K562 (cell line): ENCODE data around the gene ZNF266. TPM values are rescaled to one million over a fixed set of nuclear protein-coding genes. Genes with fewer than 3 reads are reported as not detected.

ENCODE experiments used
- BCOR ChIP-seq: fragments of 450-650 bp; IDR thresholded peaks from 2 replicates; pipeline ENCODE4 v1.6.1; 2016
- FOXK2 ChIP-seq, 2 experiments: fragments of 450-650 bp; IDR thresholded peaks in 1 of 2; conservative IDR thresholded peaks in 1 of 2; 2 replicates each; pipeline ENCODE4 v1.6.1; 2016; ENCODE audit warnings: low read depth in 2 of 2, mild to moderate bottlenecking in 1 of 2
- FOXM1 ChIP-seq, 2 experiments: fragments of 450-650 bp in 1 of 2; sonication (generic) in 1 of 2; formaldehyde crosslinking in 1 of 2; IDR thresholded peaks; 2 replicates each; pipeline versions ENCODE4 v1.6.1 to v1.9.0; 2017 to 2022; ENCODE audit warnings: low read depth in 2 of 2, mild to moderate bottlenecking in 2 of 2, missing genetic modification reagents in 1 of 2, moderate library complexity in 1 of 2
- GMEB1 ChIP-seq: fragments of 250-450 bp; sonication (Bioruptor Pico); IDR thresholded peaks from 2 replicates; pipeline ENCODE4 v1.4.0; 2020; ENCODE audit warnings: mild to moderate bottlenecking
- HSF4 ChIP-seq: fragments of 250-450 bp; sonication (Bioruptor Pico); IDR thresholded peaks from 2 replicates; pipeline ENCODE4 v2.1.2; 2022; ENCODE audit warnings: mild to moderate bottlenecking, moderate library complexity, borderline replicate concordance
- KHSRP ChIP-seq: fragments of 450-650 bp; IDR thresholded peaks from 2 replicates; pipeline ENCODE4 v1.6.1; 2017
- KLF16 ChIP-seq: IDR thresholded peaks from 2 replicates; pipeline ENCODE4 v1.6.1; 2016; ENCODE audit warnings: antibody characterized with exemption
- L3MBTL2 ChIP-seq: fragments of 450-650 bp; IDR thresholded peaks from 2 replicates; pipeline ENCODE4 v1.6.1; 2016; ENCODE audit warnings: mild to moderate bottlenecking, moderate library complexity
- MECOM ChIP-seq: fragments of 250-450 bp; sonication (Bioruptor Pico); IDR thresholded peaks from 2 replicates; pipeline ENCODE4 v1.8.0; 2022; ENCODE audit warnings: inconsistent platforms
- MED1 ChIP-seq: sonication (generic); formaldehyde crosslinking; IDR thresholded peaks from 2 replicates; pipeline ENCODE4 v1.8.1; 2023; ENCODE audit warnings: missing genetic modification reagents, borderline replicate concordance
- POU5F1 ChIP-seq: fragments of 150-350 bp; IDR thresholded peaks from 2 replicates; pipeline ENCODE4 v1.6.1; 2014; ENCODE audit warnings: borderline replicate concordance, low read length, low read depth, mild to moderate bottlenecking; ENCODE audit not compliant: partially characterized antibody
- RNF2 ChIP-seq: sonication (generic); IDR thresholded peaks from 2 replicates; pipeline ENCODE4 v1.6.1; 2016
- SAFB2 ChIP-seq: fragments of 200-400 bp; formaldehyde crosslinking; IDR thresholded peaks from 2 replicates; pipeline ENCODE4 v1.6.1; 2018; ENCODE audit warnings: borderline replicate concordance, low read length, low read depth, moderate library complexity; ENCODE audit not compliant: severe bottlenecking
- SMC3 ChIP-seq: conservative IDR thresholded peaks from 2 replicates; pipeline ENCODE4 v1.6.1; 2011; ENCODE audit warnings: low read depth, low read length, improper control_type of control experiment; ENCODE audit not compliant: insufficient read depth
- SOX6 ChIP-seq: fragments of 450-650 bp; IDR thresholded peaks from 2 replicates; pipeline ENCODE4 v1.6.1; 2014; ENCODE audit warnings: mild to moderate bottlenecking
- SRSF3 ChIP-seq: fragments of 200-400 bp; formaldehyde crosslinking; IDR thresholded peaks from 2 replicates; pipeline ENCODE4 v1.6.1; 2016; ENCODE audit warnings: mild to moderate bottlenecking, low read length, moderate library complexity; ENCODE audit not compliant: insufficient read depth
- ZNF134 ChIP-seq: fragments of 250-450 bp; sonication (Bioruptor Pico); conservative IDR thresholded peaks from 2 replicates; pipeline ENCODE4 v1.4.0; 2020
- ZNF41 ChIP-seq: fragments of 250-450 bp; sonication (Bioruptor Pico); conservative IDR thresholded peaks from 2 replicates; pipeline ENCODE4 v1.4.0; 2020; ENCODE audit warnings: mild to moderate bottlenecking
- ZNF507 ChIP-seq: conservative IDR thresholded peaks from 2 replicates; pipeline ENCODE4 v1.6.1; 2017; ENCODE audit warnings: missing genetic modification characterization, missing compliant biosample characterization
- polyA plus RNA-seq, 8 experiments: library from polyadenylated mRNA; depleted of rRNA in 4 of 8; stranded (reverse) in 5 of 8; unstranded in 3 of 8; fragments of >200 nt; fragmentation: Nextera tagmentation in 2 of 8; fragmentation: Illumina TruSeq in 1 of 8; extraction: Ambion mirVana in 2 of 8; extraction: Trizol in 1 of 8; gene quantifications; 2 replicates each; pipeline versions ENCODE4 v1.2.1 to v1.2.3, GENCODE V29; 2011 to 2014; ENCODE audit warnings: inconsistent platforms in 1 of 8, missing spikeins in 1 of 8
- total RNA-seq, 7 experiments: library from RNA; depleted of rRNA in 6 of 7; stranded (reverse); fragments of >200 nt in 6 of 7; fragmentation: Illumina TruSeq in 2 of 7; extraction: Trizol in 2 of 7; gene quantifications; 2 replicates each; pipeline versions ENCODE4 v1.2.1 to v1.2.3, GENCODE V29; 2011 to 2021; ENCODE audit warnings: low replicate concordance in 1 of 7
- TF ChIP-seq, protein P1 (sequence below): fragments of 250-450 bp; sonication (Bioruptor Pico); IDR thresholded peaks from 2 replicates; pipeline ENCODE4 v1.5.0; 2021; ENCODE audit warnings: mild to moderate bottlenecking, borderline replicate concordance
- TF ChIP-seq, protein P2 (sequence below): sonication (generic); formaldehyde crosslinking; IDR thresholded peaks from 2 replicates; pipeline ENCODE4 v1.8.1; 2023; ENCODE audit warnings: mild to moderate bottlenecking, missing genetic modification reagents
- TF ChIP-seq, protein P3 (sequence below): fragments of 250-450 bp; sonication (Bioruptor Pico); IDR thresholded peaks from 2 replicates; pipeline ENCODE4 v1.8.0; 2022; ENCODE audit warnings: inconsistent platforms, mild to moderate bottlenecking, moderate library complexity, borderline replicate concordance

Gene ZNF266
- total and polyA plus RNA-seq, 9 of the 15 experiments (the other 6 are each of a cell fraction or from before 2014, with no cell fraction given): 5.9 to 40.9 (median 20.3) TPM

- TF ChIP-seq, protein P1, sequence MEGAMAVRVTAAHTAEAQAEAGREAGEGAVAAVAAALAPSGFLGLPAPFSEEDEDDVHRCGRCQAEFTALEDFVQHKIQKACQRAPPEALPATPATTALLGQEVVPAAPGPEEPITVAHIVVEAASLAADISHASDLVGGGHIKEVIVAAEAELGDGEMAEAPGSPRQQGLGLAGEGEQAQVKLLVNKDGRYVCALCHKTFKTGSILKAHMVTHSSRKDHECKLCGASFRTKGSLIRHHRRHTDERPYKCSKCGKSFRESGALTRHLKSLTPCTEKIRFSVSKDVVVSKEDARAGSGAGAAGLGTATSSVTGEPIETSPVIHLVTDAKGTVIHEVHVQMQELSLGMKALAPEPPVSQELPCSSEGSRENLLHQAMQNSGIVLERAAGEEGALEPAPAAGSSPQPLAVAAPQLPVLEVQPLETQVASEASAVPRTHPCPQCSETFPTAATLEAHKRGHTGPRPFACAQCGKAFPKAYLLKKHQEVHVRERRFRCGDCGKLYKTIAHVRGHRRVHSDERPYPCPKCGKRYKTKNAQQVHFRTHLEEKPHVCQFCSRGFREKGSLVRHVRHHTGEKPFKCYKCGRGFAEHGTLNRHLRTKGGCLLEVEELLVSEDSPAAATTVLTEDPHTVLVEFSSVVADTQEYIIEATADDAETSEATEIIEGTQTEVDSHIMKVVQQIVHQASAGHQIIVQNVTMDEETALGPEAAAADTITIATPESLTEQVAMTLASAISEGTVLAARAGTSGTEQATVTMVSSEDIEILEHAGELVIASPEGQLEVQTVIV (CRISPR knock-in tag): no peak
- no peak for TF ChIP-seq SAFB2
- TF ChIP-seq, protein P2, sequence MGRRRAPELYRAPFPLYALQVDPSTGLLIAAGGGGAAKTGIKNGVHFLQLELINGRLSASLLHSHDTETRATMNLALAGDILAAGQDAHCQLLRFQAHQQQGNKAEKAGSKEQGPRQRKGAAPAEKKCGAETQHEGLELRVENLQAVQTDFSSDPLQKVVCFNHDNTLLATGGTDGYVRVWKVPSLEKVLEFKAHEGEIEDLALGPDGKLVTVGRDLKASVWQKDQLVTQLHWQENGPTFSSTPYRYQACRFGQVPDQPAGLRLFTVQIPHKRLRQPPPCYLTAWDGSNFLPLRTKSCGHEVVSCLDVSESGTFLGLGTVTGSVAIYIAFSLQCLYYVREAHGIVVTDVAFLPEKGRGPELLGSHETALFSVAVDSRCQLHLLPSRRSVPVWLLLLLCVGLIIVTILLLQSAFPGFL (CRISPR knock-in tag): no peak
- no peak for TF ChIP-seq MED1
- no peak for TF ChIP-seq SMC3
- TF ChIP-seq HSF4 (CRISPR knock-in tag): no peak
- no peak for TF ChIP-seq ZNF134 (CRISPR knock-in tag)
- TF ChIP-seq KLF16: no peak
- TF ChIP-seq FOXK2 (conservative IDR thresholded peaks at IDR 0.05 in 1 of 2, IDR thresholded peaks at IDR 0.05 in 1 of 2; ENCODE audit: low read depth in 2 of 2): peak; percentile 91
- no peak for TF ChIP-seq POU5F1
- no peak for TF ChIP-seq ZNF507 (tag)
- no peak for TF ChIP-seq MECOM (CRISPR knock-in tag)
- 0 out of 2 replicates have a peak, but pooled peaks have one; percentile 10 for TF ChIP-seq GMEB1 (CRISPR knock-in tag)
- TF ChIP-seq, protein P3, sequence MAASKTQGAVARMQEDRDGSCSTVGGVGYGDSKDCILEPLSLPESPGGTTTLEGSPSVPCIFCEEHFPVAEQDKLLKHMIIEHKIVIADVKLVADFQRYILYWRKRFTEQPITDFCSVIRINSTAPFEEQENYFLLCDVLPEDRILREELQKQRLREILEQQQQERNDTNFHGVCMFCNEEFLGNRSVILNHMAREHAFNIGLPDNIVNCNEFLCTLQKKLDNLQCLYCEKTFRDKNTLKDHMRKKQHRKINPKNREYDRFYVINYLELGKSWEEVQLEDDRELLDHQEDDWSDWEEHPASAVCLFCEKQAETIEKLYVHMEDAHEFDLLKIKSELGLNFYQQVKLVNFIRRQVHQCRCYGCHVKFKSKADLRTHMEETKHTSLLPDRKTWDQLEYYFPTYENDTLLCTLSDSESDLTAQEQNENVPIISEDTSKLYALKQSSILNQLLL (CRISPR knock-in tag): no peak
- no peak for TF ChIP-seq RNF2
- TF ChIP-seq L3MBTL2: peak; percentile 79
- no peak for TF ChIP-seq ZNF41 (CRISPR knock-in tag)
- TF ChIP-seq SRSF3: no peak
- peak; percentile 87 for TF ChIP-seq KHSRP
- TF ChIP-seq FOXM1 (IDR thresholded peaks at IDR 0.05; ENCODE audit: low read depth): no peak
- TF ChIP-seq FOXM1 (CRISPR knock-in tag; IDR thresholded peaks at IDR 0.05; ENCODE audit: low read depth): no peak
- TF ChIP-seq SOX6: 0 out of 2 replicates have a peak, but pooled peaks have one; percentile 23
- TF ChIP-seq BCOR: no peak
These were observed at the start of gene ZNF266 (continued) for GRCh38 chr19:9435279-9436268.
